Mammary epithelial cell (primary cell): Measurements from ENCODE around the gene CLMN.

Experiments used
- EZH2 ChIP-seq: IDR thresholded peaks from 2 replicates; pipeline ENCODE4 v1.6.1; 2012; ENCODE audit warnings: low read length, inconsistent platforms, borderline replicate concordance
- TF ChIP-seq, protein P1 (sequence below), 2 donors: IDR thresholded peaks in 1 of 2; conservative IDR thresholded peaks in 1 of 2; 2 replicates each; pipeline ENCODE4 v1.5.1; 2011 to 2012; ENCODE audit warnings: inconsistent platforms in 2 of 2, low read length in 2 of 2, mild to moderate bottlenecking in 2 of 2, control low read depth in 1 of 2, low read depth in 1 of 2; ENCODE audit not compliant: insufficient read depth in 1 of 2; ENCODE audit errors: extremely low read depth in 1 of 2

- TF ChIP-seq, protein P1, sequence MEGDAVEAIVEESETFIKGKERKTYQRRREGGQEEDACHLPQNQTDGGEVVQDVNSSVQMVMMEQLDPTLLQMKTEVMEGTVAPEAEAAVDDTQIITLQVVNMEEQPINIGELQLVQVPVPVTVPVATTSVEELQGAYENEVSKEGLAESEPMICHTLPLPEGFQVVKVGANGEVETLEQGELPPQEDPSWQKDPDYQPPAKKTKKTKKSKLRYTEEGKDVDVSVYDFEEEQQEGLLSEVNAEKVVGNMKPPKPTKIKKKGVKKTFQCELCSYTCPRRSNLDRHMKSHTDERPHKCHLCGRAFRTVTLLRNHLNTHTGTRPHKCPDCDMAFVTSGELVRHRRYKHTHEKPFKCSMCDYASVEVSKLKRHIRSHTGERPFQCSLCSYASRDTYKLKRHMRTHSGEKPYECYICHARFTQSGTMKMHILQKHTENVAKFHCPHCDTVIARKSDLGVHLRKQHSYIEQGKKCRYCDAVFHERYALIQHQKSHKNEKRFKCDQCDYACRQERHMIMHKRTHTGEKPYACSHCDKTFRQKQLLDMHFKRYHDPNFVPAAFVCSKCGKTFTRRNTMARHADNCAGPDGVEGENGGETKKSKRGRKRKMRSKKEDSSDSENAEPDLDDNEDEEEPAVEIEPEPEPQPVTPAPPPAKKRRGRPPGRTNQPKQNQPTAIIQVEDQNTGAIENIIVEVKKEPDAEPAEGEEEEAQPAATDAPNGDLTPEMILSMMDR (conservative IDR thresholded peaks at IDR 0.05 in 1 of 2, IDR thresholded peaks at IDR 0.05 in 1 of 2; ENCODE audit: extremely low read depth in 1 of 2, insufficient read depth in 1 of 2, low read depth in 1 of 2, low read length in 2 of 2) = no peak
- no peak for TF ChIP-seq EZH2
Measured at GRCh38 chr14:95162641-95163040, 157.1 kb downstream of the CLMN start.
